ENCODE data around the gene TTC3.

Gene TTC3

DNA sequence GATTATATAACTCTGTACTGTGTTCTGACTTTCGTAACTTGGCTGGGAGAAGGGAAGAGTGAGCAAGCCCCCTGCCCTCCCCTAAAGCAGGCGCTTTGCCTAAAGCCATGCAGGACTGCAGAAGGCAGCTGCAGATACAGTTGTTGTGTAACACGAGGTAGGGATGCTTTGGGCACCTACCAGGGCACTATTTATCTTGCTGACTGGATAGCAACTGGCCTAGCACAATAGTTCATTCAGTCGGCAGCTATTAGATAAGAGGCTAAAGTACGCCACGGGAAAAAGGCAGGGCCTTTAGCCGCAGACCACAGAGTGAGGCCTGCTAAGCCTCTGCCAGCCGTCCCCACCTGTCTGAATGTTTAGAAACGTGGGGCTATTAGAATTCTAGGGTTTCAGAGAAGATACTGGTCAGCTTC, 80.9 kb downstream of the TTC3 start:
- Histone ChIP-seq H3K4me1 (ENCODE audit: insufficient read depth, low read length) (peaks cover 6% of the 10 kb centered on the region), H3K4me3 (ENCODE audit: low read length) (no peak overlapping the region), H3K27ac (ENCODE audit: low read depth, low read length) (no peak overlapping the region), H3K9me3 (ENCODE audit: insufficient read depth, low read depth, low read length) (no peaks in the 10 kb centered on the region), H3K36me3 (ENCODE audit: insufficient read depth, low read length) (peaks cover 34% of the 10 kb centered on the region; the same call in 1 of the 2 replicates), H3K27me3 (ENCODE audit: insufficient read depth, low read length) (no peaks in the 10 kb centered on the region), H3K9ac (ENCODE audit: low read depth, low read length) (no peak overlapping the region)
- WGBS, result 90% methylated on average over 9 of the region's 9 CpGs

DNA sequence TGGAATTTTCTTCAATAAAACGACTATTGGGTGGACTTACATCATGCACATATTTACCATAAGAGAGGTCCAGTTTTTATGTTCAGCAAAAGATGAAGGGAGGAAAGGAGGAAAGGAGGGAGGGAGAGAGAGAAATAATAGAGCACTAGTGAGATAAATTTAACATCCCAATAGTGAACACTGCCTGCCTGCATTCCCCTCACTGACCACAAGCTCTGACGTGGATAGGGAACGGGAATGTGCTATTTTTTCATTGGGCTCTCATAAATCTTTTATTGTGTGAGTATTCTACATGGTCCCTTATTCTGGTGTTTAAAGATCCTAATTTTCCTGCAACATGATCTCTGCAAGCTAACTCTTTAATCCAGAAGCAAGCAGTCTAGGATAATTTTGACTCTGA, 82.1 kb downstream of the TTC3 start:
- H3K27ac ChIP-seq (ENCODE audit: low read depth, low read length), result no peak overlapping the region
- WGBS, result 40% methylated on average over 2 of the region's 3 CpGs

GRCh38 chr21:37157938-37158337, 84.9 kb downstream of the TTC3 start:
- no peak overlapping the region for H3K9ac ChIP-seq (ENCODE audit: low read depth, low read length)
- H3K27ac ChIP-seq (ENCODE audit: low read depth, low read length), result no peak overlapping the region
- WGBS, result 89% methylated on average over 3 of the region's 3 CpGs
- peaks cover 6% of the 10 kb centered on the region for H3K4me1 ChIP-seq (ENCODE audit: insufficient read depth, low read length)
- H3K4me3 ChIP-seq (ENCODE audit: low read length), result no peak overlapping the region
- peaks cover 23% of the 10 kb centered on the region for H3K36me3 ChIP-seq (ENCODE audit: insufficient read depth, low read length)
- H3K9me3 ChIP-seq (ENCODE audit: insufficient read depth, low read depth, low read length), result no peaks in the 10 kb centered on the region
- H3K27me3 ChIP-seq (ENCODE audit: insufficient read depth, low read length), result no peaks in the 10 kb centered on the region

More for the DNA sequence above, 82.1 kb downstream of the TTC3 start:
- Histone ChIP-seq H3K4me3 (ENCODE audit: low read length) (no peak overlapping the region), H3K36me3 (ENCODE audit: insufficient read depth, low read length) (peaks cover 24% of the 10 kb centered on the region; the same call in 1 of the 2 replicates), H3K27me3 (ENCODE audit: insufficient read depth, low read length) (no peaks in the 10 kb centered on the region), H3K9ac (ENCODE audit: low read depth, low read length) (no peak overlapping the region), H3K4me1 (ENCODE audit: insufficient read depth, low read length) (peaks cover 6% of the 10 kb centered on the region), H3K9me3 (ENCODE audit: insufficient read depth, low read depth, low read length) (no peaks in the 10 kb centered on the region)

- H3K4me3 ChIP-seq (ENCODE audit: low read length), result no peak overlapping the region
- no peak overlapping the region for H3K9ac ChIP-seq (ENCODE audit: low read depth, low read length)
- H3K4me1 ChIP-seq (ENCODE audit: insufficient read depth, low read length), result peaks cover 6% of the 10 kb centered on the region
- 94% methylated on average over 8 of the region's 8 CpGs for WGBS
- no peaks in the 10 kb centered on the region for H3K9me3 ChIP-seq (ENCODE audit: insufficient read depth, low read depth, low read length)
- peaks cover 27% of the 10 kb centered on the region for H3K36me3 ChIP-seq (ENCODE audit: insufficient read depth, low read length)
- no peak overlapping the region for H3K27ac ChIP-seq (ENCODE audit: low read depth, low read length)
- no peaks in the 10 kb centered on the region for H3K27me3 ChIP-seq (ENCODE audit: insufficient read depth, low read length)
Measured at GRCh38 chr21:37159053-37159776, 86.2 kb downstream of the TTC3 start.

DNA sequence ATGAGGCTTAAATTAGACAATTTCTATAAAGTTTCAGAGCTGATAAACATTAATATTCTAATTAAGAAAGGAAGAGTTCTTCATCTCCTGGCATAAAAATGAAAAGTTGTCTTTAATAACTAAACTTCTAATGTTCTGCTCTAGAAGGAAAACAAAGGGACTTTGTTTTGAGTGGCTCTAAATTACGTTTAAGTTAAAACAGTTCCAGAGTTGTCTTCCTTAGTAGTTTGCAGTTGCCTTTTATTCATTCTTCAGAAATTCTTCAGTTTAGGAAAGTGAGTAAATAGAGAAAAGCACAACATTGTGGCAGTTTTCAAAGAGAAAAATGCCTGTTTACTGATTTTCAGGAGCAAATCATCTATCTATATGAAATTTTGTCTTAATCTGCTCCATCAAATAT, 86.9 kb downstream of the TTC3 start:
- H3K27me3 ChIP-seq (ENCODE audit: insufficient read depth, low read length), result no peaks in the 10 kb centered on the region
- H3K9ac ChIP-seq (ENCODE audit: low read depth, low read length), result no peak overlapping the region
- H3K4me3 ChIP-seq (ENCODE audit: low read length), result no peak overlapping the region
- no peak overlapping the region for H3K27ac ChIP-seq (ENCODE audit: low read depth, low read length)
- peaks cover 5% of the 10 kb centered on the region for H3K4me1 ChIP-seq (ENCODE audit: insufficient read depth, low read length)
- peaks cover 27% of the 10 kb centered on the region for H3K36me3 ChIP-seq (ENCODE audit: insufficient read depth, low read length)
- no peaks in the 10 kb centered on the region for H3K9me3 ChIP-seq (ENCODE audit: insufficient read depth, low read depth, low read length)
- WGBS, result 88% methylated on average over 1 of the region's 1 CpG

- H3K36me3 ChIP-seq (ENCODE audit: insufficient read depth, low read length), result peaks cover 56% of the 10 kb centered on the region
- H3K9ac ChIP-seq (ENCODE audit: low read depth, low read length), result no peak overlapping the region
- no peaks in the 10 kb centered on the region for H3K9me3 ChIP-seq (ENCODE audit: insufficient read depth, low read depth, low read length)
- H3K27ac ChIP-seq (ENCODE audit: low read depth, low read length), result no peak overlapping the region
- no peak overlapping the region for H3K4me3 ChIP-seq (ENCODE audit: low read length)
- H3K27me3 ChIP-seq (ENCODE audit: insufficient read depth, low read length), result no peaks in the 10 kb centered on the region
- H3K4me1 ChIP-seq (ENCODE audit: insufficient read depth, low read length), result no peaks in the 10 kb centered on the region
Measured at GRCh38 chr21:37164742-37165141, 91.7 kb downstream of the TTC3 start.

- Histone ChIP-seq H3K36me3 (ENCODE audit: insufficient read depth, low read length) (peaks cover 59% of the 10 kb centered on the region), H3K4me1 (ENCODE audit: insufficient read depth, low read length) (no peaks in the 10 kb centered on the region), H3K9me3 (ENCODE audit: insufficient read depth, low read depth, low read length) (no peaks in the 10 kb centered on the region), H3K4me3 (ENCODE audit: low read length) (no peak overlapping the region), H3K27me3 (ENCODE audit: insufficient read depth, low read length) (no peaks in the 10 kb centered on the region), H3K9ac (ENCODE audit: low read depth, low read length) (no peak overlapping the region), H3K27ac (ENCODE audit: low read depth, low read length) (no peak overlapping the region)
- WGBS, result 91% methylated on average over 4 of the region's 4 CpGs
Measured at GRCh38 chr21:37165586-37165985, 92.5 kb downstream of the TTC3 start.

GRCh38 chr21:37166733-37167132, 93.7 kb downstream of the TTC3 start:
- Histone ChIP-seq H3K9me3 (ENCODE audit: insufficient read depth, low read depth, low read length) (no peaks in the 10 kb centered on the region), H3K9ac (ENCODE audit: low read depth, low read length) (no peak overlapping the region), H3K27me3 (ENCODE audit: insufficient read depth, low read length) (no peaks in the 10 kb centered on the region), H3K27ac (ENCODE audit: low read depth, low read length) (no peak overlapping the region), H3K36me3 (ENCODE audit: insufficient read depth, low read length) (peaks cover 57% of the 10 kb centered on the region), H3K4me1 (ENCODE audit: insufficient read depth, low read length) (no peaks in the 10 kb centered on the region), H3K4me3 (ENCODE audit: low read length) (no peak overlapping the region)
- WGBS, result 75% methylated on average over 3 of the region's 3 CpGs

DNA sequence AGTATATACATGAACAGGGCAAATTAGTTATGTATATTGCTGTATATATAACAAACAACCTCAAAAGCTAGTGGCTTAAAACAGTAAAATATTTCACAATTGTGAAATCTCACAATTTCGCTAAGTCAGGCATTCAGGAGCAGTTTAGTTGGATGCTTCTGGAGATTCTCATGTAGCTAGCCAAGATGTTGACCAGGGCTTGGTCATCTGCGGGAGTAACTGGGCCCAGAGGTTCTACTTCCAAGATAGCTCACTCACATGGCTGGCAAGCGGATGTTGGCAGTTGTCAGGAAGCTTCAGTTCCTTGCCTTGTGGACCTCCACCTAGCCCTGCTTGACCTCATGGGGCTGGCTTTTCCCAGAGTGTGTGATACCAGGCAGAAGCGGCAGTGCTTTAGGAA, 95.6 kb downstream of the TTC3 start:
- Histone ChIP-seq H3K36me3 (ENCODE audit: insufficient read depth, low read length) (peaks cover 58% of the 10 kb centered on the region), H3K9ac (ENCODE audit: low read depth, low read length) (no peak overlapping the region), H3K27ac (ENCODE audit: low read depth, low read length) (no peak overlapping the region), H3K4me1 (ENCODE audit: insufficient read depth, low read length) (no peaks in the 10 kb centered on the region), H3K27me3 (ENCODE audit: insufficient read depth, low read length) (no peaks in the 10 kb centered on the region), H3K4me3 (ENCODE audit: low read length) (no peak overlapping the region), H3K9me3 (ENCODE audit: insufficient read depth, low read depth, low read length) (no peaks in the 10 kb centered on the region)
- WGBS, result 94% methylated on average over 4 of the region's 4 CpGs

DNA sequence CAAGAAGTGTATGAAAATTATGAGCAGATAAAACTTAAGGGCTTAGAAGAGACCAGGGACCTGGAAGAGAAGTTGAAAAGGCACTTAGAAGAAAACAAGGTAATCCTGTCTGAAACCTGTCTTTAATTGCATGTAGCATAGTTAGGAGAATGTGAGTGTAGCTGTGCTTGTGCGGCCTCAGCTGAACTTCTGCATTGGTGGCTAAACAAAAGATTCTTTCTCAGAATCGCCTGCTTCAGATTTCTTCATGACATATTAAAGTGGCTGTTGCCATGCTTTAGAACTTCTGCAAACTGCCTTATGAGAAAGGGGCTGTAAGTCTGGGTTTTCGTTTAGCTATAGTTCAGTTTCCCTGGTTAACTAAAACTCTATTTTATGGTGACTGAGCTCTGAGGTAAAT, 99.6 kb downstream of the TTC3 start:
- Histone ChIP-seq H3K27ac (ENCODE audit: low read depth, low read length) (no peak overlapping the region), H3K4me3 (ENCODE audit: low read length) (no peak overlapping the region), H3K4me1 (ENCODE audit: insufficient read depth, low read length) (no peaks in the 10 kb centered on the region), H3K36me3 (ENCODE audit: insufficient read depth, low read length) (peaks cover 42% of the 10 kb centered on the region), H3K9me3 (ENCODE audit: insufficient read depth, low read depth, low read length) (no peaks in the 10 kb centered on the region), H3K9ac (ENCODE audit: low read depth, low read length) (no peak overlapping the region), H3K27me3 (ENCODE audit: insufficient read depth, low read length) (no peaks in the 10 kb centered on the region)
- 92% methylated on average over 3 of the region's 3 CpGs for WGBS

DNA sequence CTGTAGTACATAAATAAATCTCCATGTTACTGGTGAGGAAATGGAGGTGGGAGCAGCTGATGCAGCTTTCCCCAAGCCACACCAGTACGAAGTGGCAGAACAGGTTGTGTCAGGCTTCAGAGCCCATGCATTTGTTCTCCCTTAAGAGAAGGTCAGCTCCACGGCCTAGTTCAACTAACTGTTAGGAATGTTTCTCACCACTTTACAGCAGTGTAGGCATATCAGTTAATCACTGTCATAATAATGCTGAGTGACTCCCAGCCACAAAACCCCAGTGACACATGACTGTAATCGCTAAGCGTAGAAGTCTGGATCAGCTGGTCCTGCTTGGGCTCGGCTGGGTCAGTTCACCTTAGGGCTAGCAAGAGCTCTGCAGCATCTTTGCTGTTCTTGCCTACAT, 103.7 kb downstream of the TTC3 start:
- no peaks in the 10 kb centered on the region for H3K4me1 ChIP-seq (ENCODE audit: insufficient read depth, low read length)
- peaks cover 31% of the 10 kb centered on the region for H3K36me3 ChIP-seq (ENCODE audit: insufficient read depth, low read length)
- no peaks in the 10 kb centered on the region for H3K27me3 ChIP-seq (ENCODE audit: insufficient read depth, low read length)
- H3K4me3 ChIP-seq (ENCODE audit: low read length), result no peak overlapping the region
- H3K9ac ChIP-seq (ENCODE audit: low read depth, low read length), result no peak overlapping the region
- peaks cover 3% of the 10 kb centered on the region; the same call in 1 of the 2 replicates for H3K9me3 ChIP-seq (ENCODE audit: insufficient read depth, low read depth, low read length)
- no peak overlapping the region for H3K27ac ChIP-seq (ENCODE audit: low read depth, low read length)
- WGBS, result 93% methylated on average over 5 of the region's 5 CpGs

DNA sequence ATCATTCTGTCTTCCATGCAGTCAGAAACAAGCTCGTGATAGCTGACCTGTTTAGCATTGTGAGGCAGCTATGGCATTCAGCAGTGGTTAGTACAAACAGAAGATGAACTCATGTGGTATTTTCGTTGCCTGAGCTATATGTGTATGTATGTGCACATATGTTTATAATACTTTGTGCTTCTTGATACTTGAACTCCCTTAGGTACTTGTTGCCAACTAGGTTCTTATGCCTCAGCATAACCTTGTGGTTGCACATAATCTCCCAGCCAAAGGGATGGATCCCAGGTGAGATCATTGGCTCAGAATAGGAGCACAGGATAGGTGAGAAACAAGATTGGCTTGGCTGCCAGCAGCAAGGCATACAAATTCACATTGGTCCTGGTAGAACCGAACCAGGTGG, 108.0 kb downstream of the TTC3 start:
- H3K4me3 ChIP-seq (ENCODE audit: low read length), result no peak overlapping the region
- 90% methylated on average over 3 of the region's 3 CpGs for WGBS
- H3K27me3 ChIP-seq (ENCODE audit: insufficient read depth, low read length), result no peaks in the 10 kb centered on the region
- H3K9ac ChIP-seq (ENCODE audit: low read depth, low read length), result no peak overlapping the region
- H3K36me3 ChIP-seq (ENCODE audit: insufficient read depth, low read length), result peaks cover 20% of the 10 kb centered on the region; the same call in 1 of the 2 replicates
- no peaks in the 10 kb centered on the region for H3K4me1 ChIP-seq (ENCODE audit: insufficient read depth, low read length)
- peaks cover 3% of the 10 kb centered on the region; the same call in 1 of the 2 replicates for H3K9me3 ChIP-seq (ENCODE audit: insufficient read depth, low read depth, low read length)
- no peak overlapping the region for H3K27ac ChIP-seq (ENCODE audit: low read depth, low read length)

Data from HUES64 (cell line).